Heart left ventricle (tissue), 16 donors: ENCODE measurements around the gene TGFBR3. TPM values are rescaled to one million over a fixed set of nuclear protein-coding genes. Genes with fewer than 3 reads are reported as not detected.

Source experiments
- ATAC-seq, 4 donors: fragments of 200-7000 bp; cut with Tn5 transposase; one replicate each; pipeline ENCODE4 v1.9.1; 2020 to 2022; ENCODE audit warnings: moderate library complexity in 4 of 4, mild to moderate bottlenecking in 3 of 4, moderate number of reproducible peaks in 1 of 4
- DNase-seq, 5 donors: peaks; one replicate each; pipeline ENCODE4 v3.0.0-alpha.2; 2020
- H3K27ac ChIP-seq, 12 donors: fragments of 200-600 bp; sonication (generic) in 4 of 12; one replicate each; pipeline versions ENCODE4 v1.5.0 to v1.8.0; 2016 to 2022; ENCODE audit warnings: mild to moderate bottlenecking in 2 of 12
- H3K27me3 ChIP-seq, 9 donors: fragments of 200-600 bp; sonication (generic) in 2 of 9; one replicate each; pipeline versions ENCODE4 v1.5.1 to v1.8.0; 2016 to 2022; ENCODE audit warnings: mild to moderate bottlenecking in 3 of 9
- H3K36me3 ChIP-seq, 9 donors: fragments of 200-600 bp; sonication (generic) in 2 of 9; one replicate each; pipeline versions ENCODE4 v1.5.0 to v1.8.0; 2018 to 2022; ENCODE audit warnings: mild to moderate bottlenecking in 2 of 9
- H3K4me1 ChIP-seq, 12 donors: fragments of 200-600 bp; sonication (generic) in 4 of 12; one replicate each; pipeline versions ENCODE4 v1.5.0 to v1.8.0; 2016 to 2022; ENCODE audit warnings: mild to moderate bottlenecking in 3 of 12
- H3K4me3 ChIP-seq, 12 donors: fragments of 200-600 bp; sonication (generic) in 4 of 12; one replicate each; pipeline versions ENCODE4 v1.5.0 to v1.8.0; 2017 to 2022; ENCODE audit warnings: mild to moderate bottlenecking in 9 of 12, moderate library complexity in 4 of 12
- H3K9me3 ChIP-seq, 12 donors: fragments of 200-600 bp; sonication (generic) in 4 of 12; one replicate each; pipeline versions ENCODE4 v1.5.0 to v1.8.0; 2016 to 2022; ENCODE audit warnings: mild to moderate bottlenecking in 1 of 12
- POLR2A ChIP-seq, 2 donors: fragments of 450-650 bp; IDR thresholded peaks; one replicate each; pipeline ENCODE4 v1.6.1; 2017; ENCODE audit warnings: antibody characterized with exemption in 2 of 2, mild to moderate bottlenecking in 2 of 2, moderate library complexity in 2 of 2
- WGBS, 4 donors: extraction: QIAGEN DNeasy Blood & Tissue Kit in 2 of 4; methylation state at CpG; one replicate each; pipeline versions ENCODE4 v1.1.5 to v1.1.7; 2013 to 2018; 5-methylcytosine and 5-hydroxymethylcytosine counted together
- intact Hi-C, 10 donors: fragments of 100-400 bp; cut with DNase I; formaldehyde crosslinking; loops; one replicate each; pipeline versions ENCODE4 v1.11.1 to v1.14.2; 2022
- polyA plus RNA-seq, 2 donors: library from polyadenylated mRNA; stranded (reverse); fragments of 200-250 nt; gene quantifications; one replicate each; pipeline ENCODE4 v1.2.3, GENCODE V29; 2013
- total RNA-seq, 9 donors: library from RNA; depleted of rRNA in 2 of 9; stranded (reverse); fragments of >200 nt in 2 of 9; fragmentation: NEBNext Ultra II Directional in 3 of 9; extraction: Animal tissue kit (Norgen Biotek cat#: 25700) in 3 of 9; gene quantifications; one replicate each; pipeline versions ENCODE4 v1.1.0 to v1.2.4, GENCODE V29; 2016 to 2023
- TF ChIP-seq, protein P1 (sequence below), 12 donors: fragments of 200-600 bp; sonication (generic) in 4 of 12; IDR thresholded peaks; one replicate each; pipeline versions ENCODE4 v1.5.0 to v1.8.0; 2018 to 2022; ENCODE audit warnings: antibody characterized with exemption in 12 of 12, mild to moderate bottlenecking in 5 of 12
- donor health status: ischemic (EF 13 %, LVEDD 7.1; RV severe dilation, severe dysfunction).
- donor health status: healthy with polysubstance abuse.
- donor health status: DM: no; HTN: yes; CAD: no.
- donor health status: DM: no; HTN: no; CAD: no.
- donor health status: ischemic (EF 25% LVEDD 6.9; RV normal size, moderate dysfunction).
- donor health status: ischemic (EF 25% LVEDD 5.7; RV mildly dilated, moderate dysfunction).
- donor health status: healthy.
- donor health status: DM: yes; HTN: yes; CAD: no.
- donor health status: ischemic (EF 35%, LVEDD 5.7; RV mildly dilated, moderate dysfunction).
- donor health status: nonischemic (EF 11% LVEDD 7.7; RV severe dilation, severe dysfunction).
- donor health status: DM: yes; HTN: yes; CAD: no.
- donor health status: PGD.
- donor health status: ischemic (EF 29% LVEDD 5.4; RV normal size, mild dysfunction).
- donor health status: nonischemic (EF 23%, LVEDD 6.1; RV moderate dilation, normal function).

The TGFBR3 gene
- total and polyA plus RNA-seq, 11 donors: 6.9 to 51.8 (median 22.7) TPM

DNA sequence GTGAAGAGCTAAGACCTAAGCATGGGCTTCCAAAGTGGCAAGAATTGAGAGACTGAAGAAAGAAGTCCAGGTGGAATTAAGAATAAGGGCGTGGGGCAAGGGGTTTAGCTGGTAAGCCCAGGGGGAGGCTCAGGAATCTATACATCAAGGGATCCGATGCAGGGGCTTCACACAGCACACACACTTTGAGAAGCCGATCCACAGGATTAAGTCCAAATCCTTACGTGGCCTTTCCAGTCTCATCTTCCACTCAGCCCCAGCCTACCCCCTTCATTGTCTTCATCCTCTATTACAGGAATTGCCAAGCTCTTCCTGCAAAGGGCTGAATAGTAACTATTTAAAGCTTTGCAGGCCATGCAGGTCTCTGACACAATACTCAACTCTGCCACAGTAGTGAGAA, 101.3 kb downstream of the TGFBR3 start:
- Histone ChIP-seq H3K27me3 (no peaks in the 10 kb centered on the region), H3K36me3 (no peaks in the 10 kb centered on the region), H3K4me1 (peaks cover 0 to 69% (median 36%) of the 10 kb centered on the region in 12 donors), H3K9me3 (no peaks in the 10 kb centered on the region), H3K27ac (peak overlapping the region in 7 of 12 donors; percentile 25 to 65 (median 47)), H3K4me3 (no peak overlapping the region)
- DNase-seq: no peak
- TF ChIP-seq, protein P1, sequence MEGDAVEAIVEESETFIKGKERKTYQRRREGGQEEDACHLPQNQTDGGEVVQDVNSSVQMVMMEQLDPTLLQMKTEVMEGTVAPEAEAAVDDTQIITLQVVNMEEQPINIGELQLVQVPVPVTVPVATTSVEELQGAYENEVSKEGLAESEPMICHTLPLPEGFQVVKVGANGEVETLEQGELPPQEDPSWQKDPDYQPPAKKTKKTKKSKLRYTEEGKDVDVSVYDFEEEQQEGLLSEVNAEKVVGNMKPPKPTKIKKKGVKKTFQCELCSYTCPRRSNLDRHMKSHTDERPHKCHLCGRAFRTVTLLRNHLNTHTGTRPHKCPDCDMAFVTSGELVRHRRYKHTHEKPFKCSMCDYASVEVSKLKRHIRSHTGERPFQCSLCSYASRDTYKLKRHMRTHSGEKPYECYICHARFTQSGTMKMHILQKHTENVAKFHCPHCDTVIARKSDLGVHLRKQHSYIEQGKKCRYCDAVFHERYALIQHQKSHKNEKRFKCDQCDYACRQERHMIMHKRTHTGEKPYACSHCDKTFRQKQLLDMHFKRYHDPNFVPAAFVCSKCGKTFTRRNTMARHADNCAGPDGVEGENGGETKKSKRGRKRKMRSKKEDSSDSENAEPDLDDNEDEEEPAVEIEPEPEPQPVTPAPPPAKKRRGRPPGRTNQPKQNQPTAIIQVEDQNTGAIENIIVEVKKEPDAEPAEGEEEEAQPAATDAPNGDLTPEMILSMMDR (IDR thresholded peaks at IDR 0.05): no peak
- TF ChIP-seq POLR2A (IDR thresholded peaks at IDR 0.05): no peak
- 90 to 93% (median 92%) methylated on average over 4 of the region's 4 CpGs for WGBS, 4 donors
- intact Hi-C loops: loop anchor here in 1 of 10 donors (10.0 kb wide), 1 partner anchor 100 kb away; the partner anchor contains the start of gene TGFBR3
- peak in 1 of 4 donors; percentile 31 for ATAC-seq

DNA sequence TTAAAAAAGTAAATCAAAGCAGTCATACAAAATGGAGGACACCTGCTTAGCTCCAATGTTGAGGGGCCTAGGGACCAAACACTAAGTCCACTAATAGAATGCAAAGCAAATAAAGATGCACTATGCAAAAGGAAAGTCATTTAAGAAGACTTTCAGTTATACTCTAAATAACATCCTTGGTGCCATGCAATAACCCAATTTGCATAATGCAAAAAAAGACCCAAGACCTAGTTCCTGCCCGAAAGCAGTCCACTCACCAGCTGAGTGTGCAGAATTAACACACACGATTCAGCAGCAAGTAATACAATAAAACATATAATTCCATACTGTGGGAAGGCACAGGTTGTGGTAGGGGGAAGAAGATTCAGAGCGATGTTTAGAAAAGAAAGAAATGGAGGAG, 101.8 kb downstream of the TGFBR3 start:
- Histone ChIP-seq H3K36me3 (no peaks in the 10 kb centered on the region), H3K9me3 (no peaks in the 10 kb centered on the region), H3K27ac (peak overlapping the region in 9 of 12 donors; percentile 22 to 65 (median 47)), H3K4me1 (peaks cover 0 to 68% (median 34%) of the 10 kb centered on the region in 12 donors), H3K27me3 (no peaks in the 10 kb centered on the region), H3K4me3 (no peak overlapping the region)
- ATAC-seq: no peak
- intact Hi-C loops: loop anchor here in 1 of 10 donors (10.0 kb wide), 1 partner anchor 101 kb away; the partner anchor contains the start of gene TGFBR3
- TF ChIP-seq POLR2A (IDR thresholded peaks at IDR 0.05): no peak
- DNase-seq: no peak
- WGBS, 4 donors: 94 to 96% (median 96%) methylated on average over 3 of the region's 3 CpGs

DNA sequence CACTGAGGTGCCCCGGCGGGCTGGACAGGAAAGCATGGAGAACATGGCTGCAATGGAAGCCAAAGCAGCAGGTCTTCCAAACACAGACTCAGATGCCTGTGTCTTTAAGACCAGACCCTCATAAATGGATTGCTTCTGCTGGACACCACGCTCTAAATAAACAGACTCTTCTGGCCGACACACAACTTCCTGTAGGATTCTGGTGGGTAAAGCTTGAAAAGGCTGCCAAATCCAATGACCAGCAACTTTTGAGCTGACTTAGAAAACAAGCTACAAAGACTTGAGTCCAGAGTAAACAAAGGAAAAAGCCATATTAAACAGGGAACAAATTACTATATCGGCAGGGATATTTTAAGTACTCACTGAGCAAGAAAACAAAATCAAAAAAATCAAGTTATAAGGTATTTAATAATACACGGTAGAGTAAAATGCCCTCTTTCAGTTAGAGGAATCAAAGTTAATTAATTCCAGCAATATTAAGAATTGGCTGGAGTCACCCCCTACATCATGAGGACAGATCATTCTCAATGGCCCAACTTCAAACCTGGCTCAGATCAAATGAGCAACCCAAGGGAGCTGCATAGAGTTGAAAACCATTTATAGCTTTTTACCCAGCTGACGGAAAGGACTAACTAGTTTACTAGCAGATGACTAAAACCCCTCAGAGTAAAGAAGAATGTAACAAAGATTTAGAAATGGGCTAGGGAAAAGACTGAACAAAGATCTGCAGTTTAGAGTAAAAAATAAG, 102.4 kb downstream of the TGFBR3 start:
- no peaks in the 10 kb centered on the region for H3K9me3 ChIP-seq
- DNase-seq (no peak), ATAC-seq (peak; percentile 16 to 49 (median 34))
- no peak for TF ChIP-seq POLR2A (IDR thresholded peaks at IDR 0.05)
- TF ChIP-seq, protein P1 (IDR thresholded peaks at IDR 0.05): no peak
- no peaks in the 10 kb centered on the region for H3K27me3 ChIP-seq
- H3K4me3 ChIP-seq: no peak overlapping the region
- intact Hi-C loops: loop anchor here in 1 of 10 donors (10.0 kb wide), 1 partner anchor 101 kb away; the partner anchor contains the start of gene TGFBR3
- H3K36me3 ChIP-seq: no peaks in the 10 kb centered on the region
- WGBS, 4 donors: 59 to 69% (median 62%) methylated on average over 7 of the region's 7 CpGs
- H3K27ac ChIP-seq: peak overlapping the region in 10 of 12 donors; percentile 0 to 65 (median 46)
- H3K4me1 ChIP-seq: peaks cover 0 to 62% (median 31%) of the 10 kb centered on the region in 12 donors

DNA sequence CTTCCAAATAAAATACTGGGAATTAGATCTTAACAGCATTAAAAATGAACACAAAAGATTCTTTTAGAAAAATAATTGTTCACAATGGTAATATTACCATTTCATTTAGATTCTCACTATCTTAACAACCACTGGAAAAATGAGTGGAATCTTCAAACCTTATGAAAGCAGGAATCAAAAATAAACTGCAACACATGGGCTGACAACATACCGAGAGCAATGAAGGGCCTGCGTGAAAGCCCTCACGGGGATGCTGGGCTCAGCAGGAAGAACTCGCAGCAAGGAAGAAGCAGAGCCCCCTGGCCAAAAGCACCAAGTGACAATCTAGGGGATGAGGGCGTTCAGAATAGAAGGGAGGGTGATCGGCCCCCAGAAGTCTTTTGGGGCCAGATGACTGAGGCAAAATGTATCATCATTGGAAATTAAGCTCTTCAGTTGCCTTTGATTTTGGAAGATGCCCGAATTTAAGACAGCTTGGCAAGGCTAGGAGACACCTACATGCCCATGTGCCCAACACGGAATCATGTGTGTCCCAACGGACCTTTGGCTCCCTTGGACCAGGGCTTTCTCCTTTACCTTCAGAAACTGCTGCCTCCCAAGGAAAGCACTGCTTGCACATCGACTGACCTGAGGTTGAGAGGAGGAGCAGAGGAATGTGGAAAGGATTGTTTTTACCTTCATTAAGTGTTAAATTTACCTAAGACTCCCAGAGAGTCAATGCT, 103.9 kb downstream of the TGFBR3 start:
- Histone ChIP-seq H3K4me1 (peaks cover 0 to 62% (median 29%) of the 10 kb centered on the region in 12 donors), H3K27me3 (no peaks in the 10 kb centered on the region), H3K27ac (peak overlapping the region in 11 of 12 donors; percentile 9 to 65 (median 46)), H3K4me3 (no peak overlapping the region), H3K36me3 (no peaks in the 10 kb centered on the region), H3K9me3 (no peaks in the 10 kb centered on the region)
- no peak for DNase-seq
- ATAC-seq: no peak
- TF ChIP-seq, protein P1 (IDR thresholded peaks at IDR 0.05): no peak
- no peak for TF ChIP-seq POLR2A (IDR thresholded peaks at IDR 0.05)
- WGBS, 4 donors: 77 to 87% (median 79%) methylated on average over 10 of the region's 10 CpGs
- intact Hi-C loops: loop anchor here in 1 of 10 donors (10.0 kb wide), 1 partner anchor 103 kb away; the partner anchor contains the start of gene TGFBR3
